HG02852 (cell line): Measurements from ENCODE around the gene SELENOW.
"Not testable (repeated sequence)": the region's sequence is repeated elsewhere in the genome, so short reads cannot be mapped to it uniquely, and the experiment has no call there.

Experiments
- ATAC-seq: cut with Tn5 transposase; IDR thresholded peaks from one replicate; pipeline ENCODE4 v1.9.1; 2021; ENCODE audit warnings: mild to moderate bottlenecking, moderate library complexity; ENCODE audit not compliant: unreplicated experiment

The SELENOW gene

DNA sequence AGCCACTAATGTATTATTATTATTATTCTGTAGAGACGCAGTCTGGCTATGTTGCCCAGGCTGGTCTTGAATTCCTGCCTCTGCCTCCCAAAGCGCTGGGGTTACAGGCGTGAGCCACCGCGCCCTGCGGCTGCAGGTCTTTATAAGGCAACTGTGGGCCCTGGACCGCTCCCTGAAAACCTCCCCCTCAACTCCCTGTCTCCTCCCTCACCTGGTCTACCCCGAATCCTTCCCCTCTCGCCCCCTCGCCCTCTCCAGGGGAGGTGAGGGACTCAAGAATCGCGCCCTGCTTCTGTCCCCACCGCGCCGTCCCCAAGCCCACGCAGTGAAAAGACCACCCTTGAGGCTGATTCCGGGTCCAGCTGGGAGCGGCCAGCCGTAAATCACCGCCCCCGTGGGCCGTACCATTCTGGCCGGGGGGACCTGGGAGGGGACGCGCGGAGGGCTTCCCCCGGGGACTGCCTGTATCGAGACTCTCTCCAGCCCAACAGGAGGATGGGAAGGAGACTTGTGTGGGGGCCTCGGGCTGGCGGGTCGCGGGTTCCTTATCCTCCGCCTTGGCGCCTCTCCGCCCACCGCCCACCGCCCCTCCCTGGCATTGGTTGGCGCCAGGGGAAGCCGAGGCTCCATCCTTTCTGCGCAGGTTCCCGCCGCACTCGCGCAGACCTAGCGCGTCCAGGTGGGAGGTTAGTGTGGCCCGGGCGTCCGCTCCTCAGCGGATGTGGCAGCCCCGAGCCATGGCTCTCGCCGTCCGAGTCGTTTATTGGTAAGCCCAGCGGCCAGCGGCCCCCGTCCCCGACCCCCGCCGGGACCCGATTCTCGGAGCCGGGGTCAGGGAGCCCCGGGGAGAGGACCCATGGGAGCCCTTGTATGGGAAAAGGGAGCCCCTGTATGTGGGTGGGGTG, at the start of gene SELENOW:
Gene SELENOW, plus strand, starts transcription at position 655 of the 905 bp plus-strand sequence. Its CDS starts 83 bp downstream, at position 738.
- ATAC-seq = peak; percentile 69

DNA sequence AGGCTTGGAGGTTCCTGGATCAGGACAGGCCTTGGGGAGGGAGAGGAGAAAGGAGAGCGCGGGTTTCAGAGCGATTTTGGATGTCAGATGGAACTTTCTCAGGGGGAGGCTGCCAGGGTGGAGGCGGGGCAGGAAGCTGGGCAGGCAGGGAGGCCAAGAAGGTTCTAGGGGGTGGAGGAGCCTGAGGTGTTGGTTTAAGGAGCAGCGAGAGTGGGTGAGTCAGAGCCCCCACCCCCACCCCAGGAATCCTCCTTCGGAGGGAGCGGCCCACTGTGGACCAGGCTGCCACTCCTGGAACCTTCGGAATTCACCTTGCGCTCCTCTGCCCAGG, 49.1 kb upstream of the SELENOW start:
- ATAC-seq = no peak

DNA sequence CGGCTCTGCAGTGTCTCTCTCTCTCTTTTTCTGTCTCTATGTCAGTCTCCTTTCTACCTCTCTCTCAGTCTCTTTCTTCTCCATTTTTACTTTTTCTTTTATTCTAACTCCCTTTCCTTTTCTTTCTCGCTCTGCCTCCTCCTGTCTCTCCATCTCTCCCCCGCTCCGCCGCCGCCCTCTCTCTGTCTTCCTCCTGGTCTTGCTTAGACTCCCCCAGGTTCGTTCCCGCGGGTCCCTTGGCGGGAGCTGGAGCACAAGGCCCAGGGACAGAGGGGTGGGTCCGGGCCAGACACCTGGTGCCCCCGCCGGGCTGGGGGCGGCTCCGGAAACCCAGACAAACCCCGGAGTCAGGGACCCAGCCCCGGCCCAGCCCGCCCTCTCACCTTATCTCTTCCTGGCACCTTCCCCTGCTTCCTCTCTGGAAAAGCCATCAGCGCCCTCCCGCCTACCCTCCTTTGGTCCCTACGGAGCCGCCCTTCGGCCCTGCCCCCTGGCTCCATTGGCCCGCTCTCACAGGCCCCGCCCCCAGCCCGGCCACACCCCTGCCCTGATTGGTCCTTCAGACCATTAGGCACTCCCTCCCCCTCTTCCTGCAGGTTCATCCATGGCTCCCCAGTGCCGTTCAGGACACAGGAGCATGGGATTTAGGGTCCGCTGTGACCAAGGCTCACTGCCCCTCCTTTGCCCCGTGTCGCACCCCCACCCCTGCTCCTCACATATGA, 48.5 kb upstream of the SELENOW start:
- no peak for ATAC-seq

DNA sequence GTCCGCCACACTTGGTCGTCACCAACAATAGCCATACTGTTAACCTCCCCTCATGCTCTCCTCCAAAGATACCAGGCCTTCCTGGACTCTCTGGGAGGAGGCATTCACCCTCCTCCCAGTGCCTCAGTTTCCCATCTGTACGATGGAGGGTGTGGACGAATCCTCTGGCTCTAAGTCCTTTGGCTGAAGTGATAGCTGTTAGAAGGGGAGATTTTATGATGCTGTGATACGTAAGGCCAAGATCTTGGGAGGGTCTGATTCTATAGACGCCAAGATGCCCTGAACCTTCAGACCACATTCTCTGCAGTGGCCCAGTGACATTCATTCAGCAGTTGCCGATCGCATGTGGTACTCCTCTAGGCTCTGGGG, 48.0 kb upstream of the SELENOW start:
- no peak for ATAC-seq

DNA sequence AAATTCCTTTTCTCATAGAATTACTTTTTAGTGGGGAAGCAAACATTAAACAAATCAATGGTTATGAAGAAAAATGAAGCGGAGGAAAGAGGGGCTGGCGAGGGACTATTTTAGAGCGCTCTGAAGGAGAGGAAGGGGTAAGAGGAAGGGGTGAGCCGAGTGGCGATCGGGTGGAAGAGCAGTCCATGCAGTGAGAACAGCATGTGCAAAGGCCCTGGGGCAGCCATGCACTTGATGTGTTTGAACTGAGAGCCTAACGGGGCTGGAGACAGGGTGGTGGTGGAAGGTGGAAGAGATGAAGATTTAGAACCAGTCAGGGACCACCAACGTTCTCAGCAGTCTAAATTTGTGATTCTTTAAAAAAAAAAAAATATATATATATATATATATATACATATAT, 47.6 kb upstream of the SELENOW start:
- no peak for ATAC-seq

DNA sequence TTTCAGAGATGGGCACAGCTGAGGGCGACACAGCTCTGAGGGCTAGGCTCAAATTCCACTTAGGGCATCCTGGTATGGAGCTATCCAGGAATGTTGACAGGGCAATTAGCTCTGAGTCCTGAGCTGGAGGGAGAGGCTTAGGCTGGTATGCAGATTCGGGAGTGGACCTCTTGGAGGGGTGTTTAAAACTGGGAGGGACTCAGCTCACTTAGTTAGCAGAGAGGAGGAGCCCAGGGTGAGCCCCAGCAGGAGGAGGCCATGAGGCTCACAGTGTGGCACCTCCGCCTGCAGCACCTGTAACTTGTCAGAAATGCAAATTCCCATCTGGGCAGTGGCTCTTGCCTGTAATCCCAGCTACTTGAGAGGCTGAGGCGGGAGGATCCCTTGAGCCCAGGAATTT, 43.4 kb upstream of the SELENOW start:
- no peak for ATAC-seq

DNA sequence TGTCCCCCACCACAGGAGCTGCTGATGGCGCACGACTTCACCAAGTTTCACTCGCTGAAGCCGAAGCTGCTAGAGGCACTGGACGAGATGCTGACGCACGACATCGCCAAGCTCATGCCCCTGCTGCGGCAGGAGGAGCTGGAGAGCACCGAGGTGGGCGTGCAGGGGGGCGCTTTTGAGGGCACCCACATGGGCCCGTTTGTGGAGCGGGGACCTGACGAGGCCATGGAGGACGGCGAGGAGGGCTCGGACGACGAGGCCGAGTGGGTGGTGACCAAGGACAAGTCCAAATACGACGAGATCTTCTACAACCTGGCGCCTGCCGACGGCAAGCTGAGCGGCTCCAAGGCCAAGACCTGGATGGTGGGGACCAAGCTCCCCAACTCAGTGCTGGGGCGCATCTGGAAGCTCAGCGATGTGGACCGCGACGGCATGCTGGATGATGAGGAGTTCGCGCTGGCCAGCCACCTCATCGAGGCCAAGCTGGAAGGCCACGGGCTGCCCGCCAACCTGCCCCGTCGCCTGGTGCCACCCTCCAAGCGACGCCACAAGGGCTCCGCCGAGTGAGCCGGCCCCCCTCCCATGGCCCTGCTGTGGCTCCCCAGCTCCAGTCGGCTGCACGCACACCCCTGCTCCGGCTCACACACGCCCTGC, 37.5 kb upstream of the SELENOW start:
- no peak for ATAC-seq

DNA sequence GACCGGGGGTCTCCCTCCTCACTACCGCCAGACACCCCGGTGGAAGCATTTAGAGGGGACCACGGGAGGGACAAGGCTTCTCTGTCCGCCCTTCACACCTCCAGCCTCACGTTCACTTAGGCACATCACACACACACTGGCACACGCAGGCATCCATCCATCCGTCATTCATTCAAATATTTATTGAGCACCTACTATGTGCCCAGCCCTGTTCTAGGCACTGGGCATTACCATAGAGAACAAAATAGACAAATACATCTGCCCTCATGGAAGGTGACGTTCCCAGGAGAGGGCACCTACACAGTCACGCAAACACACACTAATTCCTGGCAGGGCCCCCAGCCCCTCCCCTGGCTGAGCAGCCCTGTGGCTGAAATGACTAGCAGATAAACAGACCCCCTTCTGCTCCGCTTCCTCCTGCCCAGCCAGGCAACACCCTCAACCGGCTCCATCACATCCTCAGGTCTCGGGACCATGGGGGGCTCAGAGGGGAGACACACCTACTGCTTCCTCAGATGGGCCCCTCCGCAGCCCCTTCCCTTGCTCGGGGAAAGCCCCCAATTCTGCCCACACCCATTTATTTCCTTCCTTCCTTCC, 36.9 kb upstream of the SELENOW start:
- ATAC-seq = no peak

DNA sequence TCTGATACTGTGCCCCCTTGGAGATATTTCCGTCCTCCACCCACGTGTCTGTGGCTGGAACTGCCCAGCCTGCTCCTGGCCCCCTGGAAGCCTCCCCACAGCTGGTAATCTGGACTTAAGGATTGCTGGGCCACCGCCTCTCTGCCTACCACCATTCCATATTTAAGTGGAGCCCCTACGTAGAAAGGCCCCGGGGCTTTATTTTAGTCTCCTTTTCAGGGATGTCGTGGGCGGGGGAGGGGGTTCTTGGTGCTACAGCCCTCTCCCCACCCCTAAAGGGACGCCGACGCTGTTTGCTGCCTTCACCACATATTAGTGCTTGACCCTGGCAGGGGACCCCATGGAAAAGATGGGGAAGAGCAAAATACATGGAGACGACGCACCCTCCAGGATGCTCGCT, 35.9 kb upstream of the SELENOW start:
- ATAC-seq = no peak

DNA sequence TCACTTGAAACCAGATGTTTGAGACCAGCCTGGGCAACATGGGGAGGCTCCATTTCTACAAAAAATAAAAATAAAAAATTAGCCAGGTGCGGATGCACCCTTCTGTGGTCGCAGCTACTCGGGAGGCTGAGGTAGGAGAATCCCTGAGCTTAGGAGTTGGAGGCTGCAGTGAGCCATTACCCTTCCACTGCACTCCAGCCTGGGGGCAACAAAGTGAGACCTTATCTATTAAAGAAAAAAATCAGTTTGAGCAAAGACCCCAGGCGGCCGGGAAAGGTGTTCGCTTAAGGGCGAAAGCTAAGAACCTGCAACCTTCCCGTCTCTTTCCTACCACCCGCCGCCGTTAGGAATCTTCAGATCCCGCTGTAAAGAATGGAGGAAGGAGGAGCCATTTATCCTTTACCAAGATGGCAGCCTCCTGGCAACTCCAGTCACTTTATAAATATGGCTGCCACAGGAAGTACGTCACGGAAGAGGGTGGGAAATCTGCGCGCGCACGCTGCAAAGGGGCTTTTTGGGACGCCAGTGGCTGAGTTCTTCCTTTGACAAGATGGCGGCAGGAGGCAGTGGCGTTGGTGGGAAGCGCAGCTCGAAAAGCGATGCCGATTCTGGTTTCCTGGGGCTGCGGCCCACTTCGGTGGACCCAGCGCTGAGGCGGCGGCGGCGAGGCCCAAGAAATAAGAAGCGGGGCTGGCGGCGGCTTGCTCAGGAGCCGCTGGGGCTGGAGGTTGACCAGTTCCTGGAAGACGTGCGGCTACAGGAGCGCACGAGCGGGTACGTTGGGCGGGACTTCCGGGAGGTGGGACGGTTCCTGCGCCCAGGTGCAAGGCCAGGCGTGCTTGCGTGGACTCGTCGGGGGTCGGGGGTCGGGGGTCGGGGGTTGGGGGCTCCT, 33.2 kb upstream of the SELENOW start, which contains the start of gene NOP53:
Gene NOP53, plus strand, starts transcription at position 537 of the 892 bp plus-strand sequence. Its CDS starts 14 bp downstream, at position 551.
- peak; percentile 66 for ATAC-seq

DNA sequence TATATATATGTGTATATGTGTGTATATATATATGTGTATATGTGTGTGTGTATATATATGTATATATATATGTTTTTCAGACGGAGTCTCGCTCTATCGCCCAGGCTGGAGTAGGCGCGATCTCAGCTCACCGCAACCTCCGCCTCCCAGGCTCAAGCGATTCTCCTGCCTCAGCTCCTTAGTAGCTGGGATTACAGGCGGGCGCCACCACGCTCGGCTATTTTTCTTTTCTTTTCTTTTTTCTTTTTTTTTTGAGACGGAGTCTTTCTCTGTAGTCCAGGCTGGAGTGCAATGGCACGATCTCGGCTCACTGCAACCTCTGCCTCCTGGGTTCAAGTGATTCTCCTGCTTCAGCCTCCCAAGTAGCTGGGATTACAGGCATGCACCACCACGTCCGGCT, 32.4 kb upstream of the SELENOW start:
- ATAC-seq = not testable (repeated sequence)

DNA sequence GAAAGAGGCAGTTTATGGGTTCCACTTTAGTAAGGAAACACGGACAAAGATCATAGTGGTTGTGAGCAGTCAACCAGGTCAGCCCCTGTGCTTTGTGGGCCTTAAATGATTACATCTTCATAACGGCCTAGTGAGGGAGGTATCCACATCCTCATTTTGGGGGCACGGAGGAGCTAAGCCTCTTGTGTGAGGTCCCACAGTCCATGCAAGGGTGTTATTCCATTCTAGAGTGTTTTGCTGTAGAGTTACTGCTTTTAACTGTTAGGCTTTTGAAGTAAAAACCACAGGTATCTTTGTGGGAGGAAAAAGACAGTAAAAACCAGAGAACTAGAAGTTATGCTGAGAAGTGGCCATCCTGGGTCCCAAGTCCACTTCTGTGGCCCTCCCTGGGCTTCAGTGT, 29.2 kb upstream of the SELENOW start:
- no peak for ATAC-seq

DNA sequence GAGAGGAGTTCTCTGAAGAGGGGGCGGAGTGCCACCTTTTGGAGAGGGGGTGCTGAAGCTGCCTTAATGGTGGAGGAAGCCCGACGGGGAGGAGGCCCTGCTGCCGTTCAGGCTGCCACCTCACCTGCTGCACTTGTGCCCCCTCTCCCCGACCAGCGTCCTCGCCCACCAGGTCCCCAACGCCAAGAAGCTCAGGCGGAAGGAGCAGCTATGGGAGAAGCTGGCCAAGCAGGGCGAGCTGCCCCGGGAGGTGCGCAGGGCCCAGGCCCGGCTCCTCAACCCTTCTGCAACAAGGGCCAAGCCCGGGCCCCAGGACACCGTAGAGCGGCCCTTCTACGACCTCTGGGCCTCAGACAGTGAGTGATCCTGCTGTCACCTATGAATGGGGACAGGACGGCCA, 27.8 kb upstream of the SELENOW start:
- ATAC-seq = no peak

DNA sequence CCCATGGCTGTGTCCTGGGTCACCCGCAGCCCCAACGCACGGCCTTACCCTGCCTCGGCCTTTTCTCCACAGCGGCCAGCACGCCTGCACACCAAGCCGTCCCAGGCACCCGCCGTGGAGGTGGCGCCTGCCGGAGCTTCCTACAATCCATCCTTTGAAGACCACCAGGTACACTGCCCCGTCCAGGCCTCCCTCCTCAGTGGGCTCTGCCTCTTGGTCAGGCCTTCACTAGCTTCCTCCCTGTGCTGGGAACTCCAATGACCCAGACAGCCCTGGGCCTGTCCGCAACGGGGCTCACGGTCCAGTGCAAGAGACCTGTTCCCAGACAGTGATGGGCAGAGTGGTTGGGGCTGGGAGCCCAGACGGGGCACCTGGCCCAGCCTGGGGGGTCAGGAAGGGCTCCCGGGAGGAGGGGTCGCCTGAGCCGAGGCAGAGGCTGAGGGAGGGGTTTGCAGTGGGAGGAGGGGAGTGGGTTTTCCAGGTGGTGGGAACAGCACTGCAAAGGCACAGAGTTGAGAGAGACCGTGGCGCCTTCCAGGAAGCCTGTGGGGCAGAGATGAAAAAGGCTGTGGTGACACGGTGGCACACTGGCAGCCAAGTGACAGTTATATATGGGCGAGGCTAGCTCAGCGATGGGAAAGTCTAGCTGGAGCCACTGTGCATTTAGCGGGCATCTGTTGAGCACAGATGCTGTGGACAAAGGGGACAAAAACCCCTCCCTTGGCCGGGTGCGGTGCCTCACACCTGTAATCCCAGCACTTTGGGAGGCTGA, 25.9 kb upstream of the SELENOW start:
- no peak for ATAC-seq

DNA sequence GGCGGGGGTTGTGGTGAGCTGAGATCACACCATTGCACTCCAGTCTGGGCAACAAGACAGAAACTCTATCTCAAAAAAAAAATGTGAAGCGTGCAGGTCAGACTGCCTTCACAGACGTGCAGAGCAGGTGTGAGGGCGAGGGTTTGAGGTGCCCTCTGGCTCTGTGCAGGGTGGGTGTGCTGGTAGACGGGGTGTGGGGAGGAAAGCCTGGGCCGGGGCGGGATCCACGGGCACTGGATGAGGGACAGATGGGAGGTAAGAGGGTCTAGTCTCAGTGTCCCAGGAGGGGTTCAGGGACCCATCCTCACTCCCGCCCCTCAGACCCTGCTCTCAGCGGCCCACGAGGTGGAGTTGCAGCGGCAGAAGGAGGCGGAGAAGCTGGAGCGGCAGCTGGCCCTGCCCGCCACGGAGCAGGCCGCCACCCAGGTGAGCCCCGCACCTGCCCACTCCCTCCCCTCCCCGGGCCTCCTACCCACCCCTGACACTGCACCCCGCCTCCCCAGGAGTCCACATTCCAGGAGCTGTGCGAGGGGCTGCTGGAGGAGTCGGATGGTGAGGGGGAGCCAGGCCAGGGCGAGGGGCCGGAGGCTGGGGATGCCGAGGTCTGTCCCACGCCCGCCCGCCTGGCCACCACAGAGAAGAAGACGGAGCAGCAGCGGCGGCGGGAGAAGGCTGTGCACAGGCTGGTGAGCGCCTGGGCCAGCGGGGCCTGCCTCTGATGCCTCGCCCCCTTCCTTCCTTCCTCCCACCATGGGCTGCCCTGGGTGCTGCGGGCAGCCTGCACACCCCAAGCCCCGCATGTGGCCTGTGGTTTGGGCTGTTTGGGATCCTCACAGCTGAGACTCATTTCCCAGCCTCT, 24.1 kb upstream of the SELENOW start:
- no peak for ATAC-seq

DNA sequence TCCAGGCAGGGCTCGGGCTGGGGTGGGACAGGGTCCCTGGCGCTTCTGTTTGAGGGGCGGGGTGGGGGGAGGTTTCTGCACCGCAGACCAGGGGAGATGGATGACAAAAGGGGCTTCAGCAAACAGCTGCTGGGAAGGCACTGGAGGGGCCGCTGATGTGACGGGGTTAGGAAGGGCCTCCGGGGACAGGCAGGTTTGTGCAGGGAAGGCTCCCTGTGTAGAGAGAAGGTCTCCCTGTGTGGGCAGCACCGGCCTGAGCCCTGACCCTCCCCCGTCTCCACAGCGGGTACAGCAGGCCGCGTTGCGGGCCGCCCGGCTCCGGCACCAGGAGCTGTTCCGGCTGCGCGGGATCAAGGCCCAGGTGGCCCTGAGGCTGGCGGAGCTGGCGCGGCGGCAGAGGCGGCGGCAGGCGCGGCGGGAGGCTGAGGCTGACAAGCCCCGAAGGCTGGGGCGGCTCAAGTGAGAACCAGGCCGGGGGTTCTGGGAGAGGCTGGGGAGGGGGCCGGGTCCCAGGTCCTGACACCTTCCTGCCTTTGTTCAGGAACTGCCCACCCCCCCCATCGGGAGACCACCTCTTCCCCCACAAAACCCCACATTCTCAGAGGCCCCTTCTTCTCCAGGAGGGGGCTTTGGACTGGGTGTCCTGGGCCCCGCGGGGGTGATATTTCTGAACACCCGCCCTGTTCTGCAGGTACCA, 23.3 kb upstream of the SELENOW start:
- ATAC-seq = no peak

DNA sequence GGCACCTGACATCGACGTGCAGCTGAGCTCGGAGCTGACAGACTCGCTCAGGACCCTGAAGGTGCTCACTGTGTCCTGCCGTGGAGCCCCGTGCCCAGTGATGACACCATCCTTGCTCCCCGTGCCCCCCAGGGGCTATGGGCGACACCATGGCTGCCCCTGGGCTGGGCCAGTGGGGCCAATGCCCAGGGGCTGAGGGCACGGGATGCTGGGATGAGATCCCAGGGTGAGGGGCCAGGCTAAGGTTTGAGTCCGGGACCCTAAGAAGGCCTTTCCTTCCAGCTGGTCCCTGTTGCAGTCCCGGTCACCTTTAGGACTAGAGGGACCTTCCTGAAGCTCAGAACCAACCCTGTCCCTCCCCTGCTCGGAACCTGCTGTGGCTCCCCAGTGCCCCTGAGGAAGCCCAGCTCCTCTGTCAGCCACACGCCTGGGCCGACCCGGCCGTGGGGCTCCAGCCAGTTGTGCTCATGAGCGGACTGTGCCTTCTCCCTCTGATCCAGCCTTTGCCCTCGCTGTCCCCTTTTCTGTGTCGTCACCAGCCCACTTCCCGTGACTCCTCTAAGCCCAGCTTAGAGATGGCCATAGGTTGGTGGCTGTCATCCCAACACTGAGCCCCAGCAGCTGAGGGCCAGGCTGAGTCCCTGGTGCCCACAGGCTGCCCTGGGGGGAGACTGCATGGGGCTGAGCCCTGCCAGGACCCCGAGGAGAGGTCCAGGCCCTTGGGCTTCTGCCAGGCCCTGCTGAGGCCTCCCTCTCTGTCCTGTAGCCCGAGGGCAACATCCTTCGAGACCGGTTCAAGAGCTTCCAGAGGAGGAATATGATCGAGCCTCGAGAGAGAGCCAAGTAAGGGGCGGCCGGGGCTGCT, 22.5 kb upstream of the SELENOW start:
- no peak for ATAC-seq
